GM19099 (cell line): Measurements from ENCODE around the gene ZNF521.

Experiments
- POLR2A ChIP-seq: IDR thresholded peaks from 3 replicates; pipeline ENCODE4 v1.6.1; 2011; ENCODE audit warnings: low read depth; ENCODE audit not compliant: insufficient read length; ENCODE audit errors: extremely low read depth

ZNF521 gene

GRCh38 chr18:25097569-25098056, 254.4 kb downstream of the ZNF521 start:
- no peak for TF ChIP-seq POLR2A

- TF ChIP-seq POLR2A, result no peak
Measured at GRCh38 chr18:25097057-25097456, 254.9 kb downstream of the ZNF521 start.

GRCh38 chr18:25093141-25093540, 258.8 kb downstream of the ZNF521 start:
- TF ChIP-seq POLR2A, result no peak

- TF ChIP-seq POLR2A, result no peak
Measured at GRCh38 chr18:25089470-25089869, 262.5 kb downstream of the ZNF521 start.

GRCh38 chr18:25086876-25087275, 265.1 kb downstream of the ZNF521 start:
- TF ChIP-seq POLR2A, result no peak

- TF ChIP-seq POLR2A, result no peak
Measured at GRCh38 chr18:25081001-25081400, 271.0 kb downstream of the ZNF521 start.

- TF ChIP-seq POLR2A, result no peak
Measured at GRCh38 chr18:25080211-25080610, 271.8 kb downstream of the ZNF521 start.

GRCh38 chr18:25077944-25078723, 273.8 kb downstream of the ZNF521 start:
- TF ChIP-seq POLR2A, result no peak

- TF ChIP-seq POLR2A, result no peak
Measured at GRCh38 chr18:25077038-25077943, 274.7 kb downstream of the ZNF521 start.

GRCh38 chr18:25075783-25076182, 276.2 kb downstream of the ZNF521 start:
- no peak for TF ChIP-seq POLR2A

GRCh38 chr18:25075331-25075730, 276.6 kb downstream of the ZNF521 start:
- no peak for TF ChIP-seq POLR2A

- no peak for TF ChIP-seq POLR2A
Measured at GRCh38 chr18:25074925-25075324, 277.0 kb downstream of the ZNF521 start.

GRCh38 chr18:25072205-25072604, 279.8 kb downstream of the ZNF521 start:
- TF ChIP-seq POLR2A, result no peak

- no peak for TF ChIP-seq POLR2A
Measured at GRCh38 chr18:25067275-25068025, 284.5 kb downstream of the ZNF521 start.

GRCh38 chr18:25066516-25066915, 285.4 kb downstream of the ZNF521 start:
- no peak for TF ChIP-seq POLR2A
